Thyroid gland (tissue), 4 donors: ENCODE data around the gene PCBP3.

Source experiments
- CTCF ChIP-seq, 6 experiments: fragments of 200-600 bp in 3 of 6; fragments of 450-650 bp in 3 of 6; sonication (generic) in 3 of 6; IDR thresholded peaks; one replicate each; pipeline ENCODE4 v1.5.1; 2016 to 2019; ENCODE audit warnings: antibody characterized with exemption in 6 of 6, mild to moderate bottlenecking in 2 of 6, inconsistent platforms in 1 of 6, moderate library complexity in 1 of 6
- POLR2A ChIP-seq, 2 donors: fragments of 450-650 bp; IDR thresholded peaks; one replicate each; pipeline ENCODE4 v1.6.1; 2017; ENCODE audit warnings: antibody characterized with exemption in 2 of 2, mild to moderate bottlenecking in 2 of 2, moderate library complexity in 1 of 2

DNA sequence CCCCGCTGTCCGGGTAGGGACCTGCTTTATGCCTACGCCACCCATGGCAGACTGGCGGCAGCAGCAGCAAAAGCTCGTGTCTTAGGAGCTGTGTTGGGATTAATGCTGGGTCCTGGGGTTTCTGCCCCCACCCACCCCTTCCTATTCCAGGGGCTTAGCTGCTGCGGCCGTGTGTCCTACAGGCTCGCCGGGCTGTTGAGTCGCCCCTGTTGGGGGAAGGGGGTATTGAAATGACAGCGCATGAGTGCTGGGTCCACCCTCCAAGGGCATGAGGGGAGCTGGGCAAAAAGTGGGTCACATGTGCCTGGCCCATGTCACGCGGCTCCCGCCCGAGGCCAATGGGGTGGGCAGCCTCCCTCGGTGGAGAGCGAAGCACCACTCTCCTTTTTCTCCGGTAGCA is 219.7 kb downstream of the PCBP3 start:
- TF ChIP-seq CTCF (IDR thresholded peaks at IDR 0.05), result no peak
- no peak for TF ChIP-seq POLR2A (IDR thresholded peaks at IDR 0.05)
